ENCODE measurements around the gene PHF21B.

Gene PHF21B

GRCh38 chr22:44898236-44898635 is 111.6 kb downstream of the PHF21B start:
- no peak for DNase-seq (ENCODE audit: low spot score)
- CTCF ChIA-PET: no interaction called here

GRCh38 chr22:44895296-44896055 is 114.3 kb downstream of the PHF21B start:
- H3K27ac ChIP-seq: no peak overlapping the region
- POLR2A ChIA-PET (ENCODE audit: low non-redundant PET): no interaction called here
- no peak for TF ChIP-seq CTCF (conservative IDR thresholded peaks at IDR 0.05; ENCODE audit: low read depth)
- CTCF ChIA-PET: interaction anchor here (0.5 kb wide), 1 partner anchor 75 kb away, joined by 3 read pairs; no protein-coding TSS in a partner anchor
- no peak for DNase-seq (ENCODE audit: low spot score)

More at GRCh38 chr22:44898236-44898635, 111.6 kb downstream of the PHF21B start:
- no peak for TF ChIP-seq CTCF (conservative IDR thresholded peaks at IDR 0.05; ENCODE audit: low read depth)
- POLR2A ChIA-PET (ENCODE audit: low non-redundant PET): no interaction called here
- H3K27ac ChIP-seq: no peak overlapping the region

- DNase-seq (ENCODE audit: low spot score): no peak
- no peak overlapping the region for H3K27ac ChIP-seq
- POLR2A ChIA-PET (ENCODE audit: low non-redundant PET): no interaction called here
- CTCF ChIA-PET: interaction anchor here (0.5 kb wide), 1 partner anchor 74 kb away, joined by 3 read pairs; no protein-coding TSS in a partner anchor
- no peak for TF ChIP-seq CTCF (conservative IDR thresholded peaks at IDR 0.05; ENCODE audit: low read depth)
Observed at GRCh38 chr22:44894782-44895181, 115.0 kb downstream of the PHF21B start.

GRCh38 chr22:44894321-44894720 is 115.5 kb downstream of the PHF21B start:
- H3K27ac ChIP-seq: no peak overlapping the region
- DNase-seq (ENCODE audit: low spot score): no peak
- ChIA-PET POLR2A (ENCODE audit: low non-redundant PET) (no interaction called here), CTCF (interaction anchor here (1.0 kb wide), 1 partner anchor 19 kb away, joined by 4 read pairs; no protein-coding TSS in a partner anchor)
- TF ChIP-seq CTCF (conservative IDR thresholded peaks at IDR 0.05; ENCODE audit: low read depth): no peak

- no peak for DNase-seq (ENCODE audit: low spot score)
- ChIA-PET POLR2A (ENCODE audit: low non-redundant PET) (no interaction called here), CTCF (interaction anchor here (1.0 kb wide), 1 partner anchor 20 kb away, joined by 4 read pairs; no protein-coding TSS in a partner anchor)
- TF ChIP-seq CTCF (conservative IDR thresholded peaks at IDR 0.05; ENCODE audit: low read depth): no peak
- H3K27ac ChIP-seq: no peak overlapping the region
Observed at GRCh38 chr22:44893731-44894080, 116.1 kb downstream of the PHF21B start.

GRCh38 chr22:44892803-44893730 is 116.7 kb downstream of the PHF21B start:
- ChIA-PET POLR2A (ENCODE audit: low non-redundant PET) (no interaction called here), CTCF (interaction anchor here (1.0 kb wide), 1 partner anchor 20 kb away, joined by 4 read pairs; no protein-coding TSS in a partner anchor)
- no peak for DNase-seq (ENCODE audit: low spot score)
- no peak overlapping the region for H3K27ac ChIP-seq
- no peak for TF ChIP-seq CTCF (conservative IDR thresholded peaks at IDR 0.05; ENCODE audit: low read depth)
